ENCODE measurements around the gene PLCB3.

DNA sequence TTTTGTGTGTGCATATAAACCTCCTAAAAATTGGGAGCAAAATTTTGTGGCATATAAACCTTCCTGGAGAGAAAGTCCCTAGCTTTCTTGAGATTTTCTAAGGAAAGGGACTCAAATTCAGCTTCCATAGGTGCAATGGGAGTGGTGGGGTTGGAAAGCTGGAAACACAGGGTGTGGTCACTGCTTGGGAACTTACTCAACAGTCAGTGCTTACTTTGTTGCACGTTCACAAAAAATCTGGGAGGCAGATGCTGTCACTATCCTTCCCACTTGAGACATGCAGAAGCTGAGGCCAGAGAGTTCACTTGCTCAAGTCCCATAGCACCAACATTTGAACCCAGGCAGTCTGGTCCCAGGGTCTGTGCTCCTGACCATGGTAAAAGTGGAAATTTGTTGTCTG, 44.9 kb downstream of the PLCB3 start:
- TF ChIP-seq POLR2A (IDR thresholded peaks at IDR 0.05; ENCODE audit: low read depth, low read length), result no peak
- no peak for TF ChIP-seq POLR2AphosphoS5 (IDR thresholded peaks at IDR 0.05; ENCODE audit: low read depth, low read length)

Measured in GM12892 (cell line).